ENCODE data around the gene RALB.

DNA sequence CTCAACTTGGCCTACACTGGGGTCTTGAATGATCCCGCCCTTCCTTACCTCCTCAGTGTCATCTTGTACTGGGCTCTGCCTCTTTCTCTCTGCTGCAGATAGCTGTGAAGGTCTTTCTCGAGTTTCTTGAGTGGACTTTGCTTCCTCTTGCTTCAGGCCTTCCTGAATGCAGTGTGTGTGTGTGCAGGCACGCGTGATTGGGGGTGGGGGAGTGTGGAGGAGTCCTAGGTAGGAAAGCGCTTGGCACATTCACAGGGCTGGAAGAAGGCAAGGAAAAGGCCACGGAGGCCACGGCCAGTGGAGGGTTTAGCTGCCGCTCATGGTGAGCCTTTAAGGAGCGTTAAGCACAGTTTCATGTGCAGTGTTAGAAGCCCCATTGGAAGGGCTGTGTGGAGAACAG lies 5.5 kb downstream of the RALB start:
- TF ChIP-seq, protein P1, sequence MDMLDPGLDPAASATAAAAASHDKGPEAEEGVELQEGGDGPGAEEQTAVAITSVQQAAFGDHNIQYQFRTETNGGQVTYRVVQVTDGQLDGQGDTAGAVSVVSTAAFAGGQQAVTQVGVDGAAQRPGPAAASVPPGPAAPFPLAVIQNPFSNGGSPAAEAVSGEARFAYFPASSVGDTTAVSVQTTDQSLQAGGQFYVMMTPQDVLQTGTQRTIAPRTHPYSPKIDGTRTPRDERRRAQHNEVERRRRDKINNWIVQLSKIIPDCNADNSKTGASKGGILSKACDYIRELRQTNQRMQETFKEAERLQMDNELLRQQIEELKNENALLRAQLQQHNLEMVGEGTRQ (IDR thresholded peaks at IDR 0.05; ENCODE audit: low read depth, low read length), result no peak
- no peak for TF ChIP-seq POLR2A (IDR thresholded peaks at IDR 0.05; ENCODE audit: low read depth, low read length)
- TF ChIP-seq, protein P2, sequence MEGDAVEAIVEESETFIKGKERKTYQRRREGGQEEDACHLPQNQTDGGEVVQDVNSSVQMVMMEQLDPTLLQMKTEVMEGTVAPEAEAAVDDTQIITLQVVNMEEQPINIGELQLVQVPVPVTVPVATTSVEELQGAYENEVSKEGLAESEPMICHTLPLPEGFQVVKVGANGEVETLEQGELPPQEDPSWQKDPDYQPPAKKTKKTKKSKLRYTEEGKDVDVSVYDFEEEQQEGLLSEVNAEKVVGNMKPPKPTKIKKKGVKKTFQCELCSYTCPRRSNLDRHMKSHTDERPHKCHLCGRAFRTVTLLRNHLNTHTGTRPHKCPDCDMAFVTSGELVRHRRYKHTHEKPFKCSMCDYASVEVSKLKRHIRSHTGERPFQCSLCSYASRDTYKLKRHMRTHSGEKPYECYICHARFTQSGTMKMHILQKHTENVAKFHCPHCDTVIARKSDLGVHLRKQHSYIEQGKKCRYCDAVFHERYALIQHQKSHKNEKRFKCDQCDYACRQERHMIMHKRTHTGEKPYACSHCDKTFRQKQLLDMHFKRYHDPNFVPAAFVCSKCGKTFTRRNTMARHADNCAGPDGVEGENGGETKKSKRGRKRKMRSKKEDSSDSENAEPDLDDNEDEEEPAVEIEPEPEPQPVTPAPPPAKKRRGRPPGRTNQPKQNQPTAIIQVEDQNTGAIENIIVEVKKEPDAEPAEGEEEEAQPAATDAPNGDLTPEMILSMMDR (conservative IDR thresholded peaks at IDR 0.05; ENCODE audit: low read depth, low read length), result no peak
